Neural cell (in vitro differentiated cells): ENCODE measurements around the gene SCRG1. TPM values are rescaled to one million over a fixed set of nuclear protein-coding genes. Genes with fewer than 3 reads are reported as not detected.

ENCODE experiments used
- H2AFZ ChIP-seq: fragments of 200-600, 300-800 bp; sonication (generic), shearing (Covaris generic); 2 replicates; pipeline ENCODE4 v1.6.0; 2014; ENCODE audit warnings: low read depth, mild to moderate bottlenecking, antibody characterized with exemption, low read length, moderate library complexity
- H3F3A ChIP-seq: fragments of 200-600 bp; shearing (Covaris generic); 2 replicates; pipeline ENCODE4 v1.6.1; 2016; ENCODE audit warnings: mild to moderate bottlenecking, moderate library complexity, mixed read lengths, antibody characterized with exemption, low read length; ENCODE audit not compliant: insufficient read depth, poor library complexity, severe bottlenecking
- H3K27ac ChIP-seq: fragments of 200-600, 300-800 bp; sonication (generic), shearing (Covaris generic); 2 replicates; pipeline ENCODE4 v1.5.1; 2014; ENCODE audit warnings: mild to moderate bottlenecking, low read length, moderate library complexity
- H3K27me3 ChIP-seq: fragments of 300-800, 200-600 bp; sonication (generic), shearing (Covaris generic); 2 replicates; pipeline ENCODE4 v1.6.0; 2014; ENCODE audit warnings: mild to moderate bottlenecking, low read depth, low read length, moderate library complexity; ENCODE audit not compliant: insufficient read depth
- H3K36me3 ChIP-seq: fragments of 300-800, 200-600 bp; sonication (generic), shearing (Covaris generic); 2 replicates; pipeline ENCODE4 v1.5.1; 2014; ENCODE audit warnings: mild to moderate bottlenecking, antibody characterized with exemption, low read length, moderate library complexity; ENCODE audit not compliant: insufficient read depth
- H3K4me2 ChIP-seq: fragments of 300-800, 200-600 bp; sonication (generic), shearing (Covaris generic); 2 replicates; pipeline ENCODE4 v1.6.0; 2014; ENCODE audit warnings: mild to moderate bottlenecking, low read length
- H3K4me3 ChIP-seq: fragments of 300-800, 200-600 bp; sonication (generic), shearing (Covaris generic); 2 replicates; pipeline ENCODE4 v1.5.1; 2014; ENCODE audit warnings: mild to moderate bottlenecking, low read length, moderate library complexity
- H3K79me2 ChIP-seq: fragments of 200-600 bp; shearing (Covaris generic); replicated peaks from 2 replicates; pipeline ENCODE4 v1.6.0; 2014; ENCODE audit warnings: mild to moderate bottlenecking, low read length, moderate library complexity; ENCODE audit not compliant: insufficient read depth
- H3K9ac ChIP-seq: fragments of 300-800, 200-600 bp; sonication (generic), shearing (Covaris generic); 2 replicates; pipeline ENCODE4 v1.6.1; 2016; ENCODE audit warnings: mild to moderate bottlenecking, low read length, mixed read lengths
- H3K9me2 ChIP-seq: fragments of 200-600 bp; shearing (Covaris generic); 2 replicates; pipeline ENCODE4 v1.6.1; 2016; ENCODE audit warnings: mild to moderate bottlenecking, low read length, mixed read lengths; ENCODE audit not compliant: insufficient read depth
- H3K9me3 ChIP-seq: fragments of 200-600, 300-800 bp; sonication (generic), shearing (Covaris generic); 2 replicates; pipeline ENCODE4 v1.6.1; 2016; ENCODE audit warnings: mild to moderate bottlenecking, mixed run types, low read length, moderate library complexity, mixed read lengths
- H4K20me1 ChIP-seq: fragments of 200-600 bp; shearing (Covaris generic); 2 replicates; pipeline ENCODE4 v1.6.1; 2016; ENCODE audit warnings: mild to moderate bottlenecking, mixed run types; ENCODE audit not compliant: insufficient read depth
- EP300 ChIP-seq: fragments of 450-650 bp; conservative IDR thresholded peaks from 2 replicates; pipeline ENCODE4 v1.6.1; 2014; ENCODE audit warnings: antibody characterized with exemption, mild to moderate bottlenecking, moderate library complexity; ENCODE audit not compliant: poor library complexity, severe bottlenecking
- EZH2 ChIP-seq: fragments of 200-600, 300-800 bp; shearing (Covaris generic), sonication (generic); IDR thresholded peaks from 2 replicates; pipeline ENCODE4 v1.6.1; 2014; ENCODE audit warnings: antibody characterized with exemption, low read length, borderline replicate concordance, mild to moderate bottlenecking; ENCODE audit not compliant: insufficient read depth, poor library complexity, severe bottlenecking
- MXI1 ChIP-seq: fragments of 450-650 bp; conservative IDR thresholded peaks from 2 replicates; pipeline ENCODE4 v1.6.1; 2014; ENCODE audit warnings: antibody characterized with exemption, mild to moderate bottlenecking; ENCODE audit not compliant: poor library complexity, severe bottlenecking
- POLR2AphosphoS5 ChIP-seq: IDR thresholded peaks from 2 replicates; pipeline ENCODE4 v1.6.1; 2012
- RAD21 ChIP-seq: fragments of 450-650 bp; conservative IDR thresholded peaks from 2 replicates; pipeline ENCODE4 v1.6.1; 2014; ENCODE audit warnings: antibody characterized with exemption, mild to moderate bottlenecking, moderate library complexity
- REST ChIP-seq: IDR thresholded peaks from 2 replicates; pipeline ENCODE4 v1.6.1; 2012; ENCODE audit warnings: borderline replicate concordance
- SMC3 ChIP-seq: fragments of 450-650 bp; conservative IDR thresholded peaks from 2 replicates; pipeline ENCODE4 v1.6.1; 2014; ENCODE audit warnings: antibody characterized with exemption, mild to moderate bottlenecking, moderate library complexity; ENCODE audit not compliant: poor library complexity
- TAF1 ChIP-seq: IDR thresholded peaks from 2 replicates; pipeline ENCODE4 v1.6.1; 2012; ENCODE audit warnings: low read depth
- polyA plus RNA-seq: library from polyadenylated mRNA; depleted of rRNA; stranded (reverse); fragments of >200 nt; gene quantifications from 2 replicates; pipeline ENCODE4 v1.2.3, GENCODE V29; 2014
- TF ChIP-seq, protein P1 (sequence below): fragments of 450-650 bp; IDR thresholded peaks from 2 replicates; pipeline ENCODE4 v1.5.1; 2014; ENCODE audit warnings: antibody characterized with exemption, mild to moderate bottlenecking, moderate library complexity; ENCODE audit not compliant: poor library complexity, severe bottlenecking

Gene SCRG1
- polyA plus RNA-seq, 1 donor from 2014 or later = 0.42 TPM

- H2AFZ ChIP-seq = no peak overlapping the region
- no peak overlapping the region for H3K4me2 ChIP-seq
- no peaks in the 10 kb centered on the region for H4K20me1 ChIP-seq
- H3K36me3 ChIP-seq = no peaks in the 10 kb centered on the region
- no peak overlapping the region for H3K4me3 ChIP-seq
- no peaks in the 10 kb centered on the region for H3K27me3 ChIP-seq
- H3K9ac ChIP-seq = no peak overlapping the region
- no peaks in the 10 kb centered on the region for H3K9me3 ChIP-seq
- TF ChIP-seq RAD21 (no peak), EP300 (no peak), REST (no peak), EZH2 (no peak), SMC3 (no peak), MXI1 (no peak), POLR2AphosphoS5 (no peak), TAF1 (no peak)
- TF ChIP-seq, protein P1, sequence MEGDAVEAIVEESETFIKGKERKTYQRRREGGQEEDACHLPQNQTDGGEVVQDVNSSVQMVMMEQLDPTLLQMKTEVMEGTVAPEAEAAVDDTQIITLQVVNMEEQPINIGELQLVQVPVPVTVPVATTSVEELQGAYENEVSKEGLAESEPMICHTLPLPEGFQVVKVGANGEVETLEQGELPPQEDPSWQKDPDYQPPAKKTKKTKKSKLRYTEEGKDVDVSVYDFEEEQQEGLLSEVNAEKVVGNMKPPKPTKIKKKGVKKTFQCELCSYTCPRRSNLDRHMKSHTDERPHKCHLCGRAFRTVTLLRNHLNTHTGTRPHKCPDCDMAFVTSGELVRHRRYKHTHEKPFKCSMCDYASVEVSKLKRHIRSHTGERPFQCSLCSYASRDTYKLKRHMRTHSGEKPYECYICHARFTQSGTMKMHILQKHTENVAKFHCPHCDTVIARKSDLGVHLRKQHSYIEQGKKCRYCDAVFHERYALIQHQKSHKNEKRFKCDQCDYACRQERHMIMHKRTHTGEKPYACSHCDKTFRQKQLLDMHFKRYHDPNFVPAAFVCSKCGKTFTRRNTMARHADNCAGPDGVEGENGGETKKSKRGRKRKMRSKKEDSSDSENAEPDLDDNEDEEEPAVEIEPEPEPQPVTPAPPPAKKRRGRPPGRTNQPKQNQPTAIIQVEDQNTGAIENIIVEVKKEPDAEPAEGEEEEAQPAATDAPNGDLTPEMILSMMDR = no peak
- no peaks in the 10 kb centered on the region for H3K9me2 ChIP-seq
- H3K27ac ChIP-seq = no peak overlapping the region
- H3K79me2 ChIP-seq = no peaks in the 10 kb centered on the region
- H3F3A ChIP-seq = no peaks in the 10 kb centered on the region
Observed at GRCh38 chr4:173424899-173425805, 26.2 kb upstream of the SCRG1 start.

- Histone ChIP-seq H3K79me2 (no peaks in the 10 kb centered on the region), H3F3A (no peaks in the 10 kb centered on the region), H3K4me3 (no peak overlapping the region), H2AFZ (no peak overlapping the region), H3K27ac (no peak overlapping the region), H3K9me3 (no peaks in the 10 kb centered on the region), H3K27me3 (no peaks in the 10 kb centered on the region), H3K9ac (no peak overlapping the region), H3K4me2 (no peak overlapping the region), H4K20me1 (no peaks in the 10 kb centered on the region), H3K9me2 (no peaks in the 10 kb centered on the region), H3K36me3 (no peaks in the 10 kb centered on the region)
- TF ChIP-seq MXI1 (no peak), POLR2AphosphoS5 (no peak), SMC3 (no peak), REST (no peak), EP300 (no peak), TAF1 (no peak), RAD21 (no peak), EZH2 (no peak)
- TF ChIP-seq, protein P1 = no peak
Observed at GRCh38 chr4:173420801-173421200, 21.9 kb upstream of the SCRG1 start.
